Activated naive CD4-positive, alpha-beta T cell treated with Interleukin-2 at 50 U/mL for 16 hours (primary cell): ENCODE results near the gene EXOC6B.
"Not testable (repeated sequence)": the region's sequence is repeated elsewhere in the genome, so short reads cannot be mapped to it uniquely, and the experiment has no call there.

Experiments
- DNase-seq: peaks from one replicate; pipeline ENCODE4 v3.0.0-alpha.2; 2020

The EXOC6B gene

DNA sequence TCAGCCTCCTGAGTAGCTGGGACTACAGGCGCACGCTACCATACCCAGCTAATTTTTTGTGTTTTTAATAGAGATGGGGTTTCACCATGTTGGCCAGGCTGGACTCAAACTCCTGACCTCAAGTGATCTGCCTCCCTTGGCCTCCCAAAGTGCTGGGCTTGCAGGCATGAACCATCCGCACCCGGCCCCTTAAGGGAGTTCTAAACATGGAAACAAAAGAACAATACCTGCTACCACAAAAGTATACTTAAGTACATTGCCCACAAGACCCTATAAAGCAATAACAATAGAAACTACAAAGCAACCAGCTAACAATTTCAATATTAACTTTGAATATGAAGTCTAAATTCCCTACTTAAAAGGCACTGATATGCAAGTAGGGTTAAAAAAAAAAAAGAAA, 242.0 kb downstream of the EXOC6B start:
- not testable (repeated sequence) for DNase-seq

DNA sequence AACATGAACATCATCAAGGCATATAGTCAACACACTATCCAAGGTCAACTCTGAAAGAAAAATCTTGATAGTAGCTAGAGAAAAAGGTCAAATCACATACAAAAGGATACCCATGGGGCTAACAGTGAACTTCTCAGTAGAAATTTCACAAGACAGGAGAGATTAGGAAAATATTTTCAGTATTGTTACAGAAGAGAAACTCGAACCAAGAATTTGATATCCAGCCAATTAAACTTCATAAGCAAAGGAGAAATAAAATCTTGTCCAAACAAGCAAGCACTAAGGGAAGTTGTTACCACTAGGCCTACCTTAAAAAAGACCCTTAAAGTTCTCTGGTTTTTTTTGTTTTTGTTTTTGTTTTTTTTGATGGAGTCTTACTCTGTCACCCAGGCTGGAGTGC, 242.5 kb downstream of the EXOC6B start:
- no peak for DNase-seq

DNA sequence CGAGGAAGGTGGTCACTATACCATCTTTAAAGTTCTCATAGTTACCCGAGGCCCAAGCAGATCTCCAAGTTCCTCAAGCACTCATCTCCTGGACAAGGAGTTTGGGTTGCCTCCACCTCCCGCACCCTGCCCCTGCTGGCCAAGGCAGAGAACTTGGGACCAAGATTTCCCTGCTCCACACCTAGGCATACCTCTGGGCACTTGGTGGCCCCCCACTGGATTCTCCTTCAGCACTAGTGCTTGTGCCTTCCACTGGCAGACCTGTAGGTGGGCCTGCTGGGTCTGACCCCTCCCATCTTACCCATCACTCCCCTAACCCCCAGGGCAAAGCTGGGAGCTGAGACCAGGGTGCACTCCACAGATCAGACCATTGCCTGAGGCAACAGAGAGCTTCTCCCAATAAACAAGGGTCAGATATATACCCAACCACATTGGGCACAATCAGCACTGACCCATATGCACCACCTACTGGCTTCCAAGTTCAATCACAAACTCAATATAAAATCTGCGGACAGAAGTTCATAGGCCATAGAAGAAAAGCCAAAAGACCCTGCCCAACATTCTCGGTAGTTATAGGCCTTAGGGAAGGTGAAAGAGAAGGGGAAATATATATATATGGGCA, 244.2 kb downstream of the EXOC6B start:
- no peak for DNase-seq

DNA sequence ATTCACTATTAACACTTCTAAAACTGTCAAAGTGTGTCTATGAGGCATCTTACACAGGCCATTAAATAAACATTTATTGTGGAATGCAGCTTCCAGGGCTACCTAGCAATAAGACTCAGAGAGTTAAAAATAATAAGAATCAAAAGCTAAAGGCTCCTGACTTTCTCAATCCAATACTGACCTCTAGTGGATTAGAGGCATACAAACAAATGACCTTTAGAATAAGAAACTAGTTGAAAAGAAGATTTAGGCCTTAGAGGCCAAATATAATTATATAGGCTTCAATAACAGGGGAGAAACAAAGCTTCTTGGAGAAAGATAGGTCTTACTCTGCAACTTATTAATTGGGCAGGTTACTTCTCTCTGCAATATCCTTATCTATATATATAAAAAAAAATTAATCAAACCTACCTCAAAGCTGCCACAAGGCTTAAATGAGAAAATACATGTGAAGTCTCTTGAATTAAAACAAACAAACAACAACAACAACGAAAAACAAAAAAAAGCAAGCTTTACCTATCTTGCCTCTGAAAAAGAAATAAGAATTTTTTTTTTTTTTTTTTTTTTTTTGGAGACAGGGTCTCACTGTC, 246.1 kb downstream of the EXOC6B start:
- no peak for DNase-seq

DNA sequence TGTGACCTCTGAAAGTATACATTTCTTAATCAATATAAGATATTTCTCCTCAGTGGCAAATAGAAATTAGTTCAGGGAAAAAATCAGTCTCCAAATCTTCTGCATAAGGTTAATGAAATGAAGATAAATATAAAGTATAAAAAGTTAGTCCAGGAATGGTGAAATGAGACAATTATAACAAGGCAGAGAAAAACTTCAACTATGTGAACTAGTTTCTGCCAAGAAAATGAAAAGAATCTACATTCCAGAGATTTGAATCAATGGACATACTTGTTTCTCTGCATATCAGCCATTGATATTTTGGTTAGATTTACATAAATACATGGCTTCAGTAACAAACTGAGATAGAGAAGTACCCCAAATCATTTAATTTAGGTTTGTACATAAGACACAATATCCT, 249.0 kb downstream of the EXOC6B start:
- DNase-seq = no peak

DNA sequence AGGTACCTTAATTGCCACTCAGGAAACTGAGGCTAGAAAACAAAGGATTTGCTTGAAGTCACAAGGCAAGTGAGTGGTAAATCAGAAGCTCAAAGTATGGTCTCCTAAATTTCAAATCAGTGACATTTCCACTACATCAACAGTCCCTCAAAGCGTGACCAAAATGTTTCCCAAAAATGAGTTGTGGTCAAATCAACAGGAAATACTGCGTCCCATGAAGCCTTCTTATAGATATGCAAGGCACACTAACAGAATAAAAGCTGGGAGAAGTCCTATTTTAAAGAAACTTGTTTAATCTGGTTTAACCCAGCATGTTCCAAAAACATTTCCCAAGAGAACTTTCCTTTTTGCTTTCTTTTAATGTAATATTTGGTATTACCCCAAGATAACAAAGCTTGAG, 249.4 kb downstream of the EXOC6B start:
- no peak for DNase-seq

DNA sequence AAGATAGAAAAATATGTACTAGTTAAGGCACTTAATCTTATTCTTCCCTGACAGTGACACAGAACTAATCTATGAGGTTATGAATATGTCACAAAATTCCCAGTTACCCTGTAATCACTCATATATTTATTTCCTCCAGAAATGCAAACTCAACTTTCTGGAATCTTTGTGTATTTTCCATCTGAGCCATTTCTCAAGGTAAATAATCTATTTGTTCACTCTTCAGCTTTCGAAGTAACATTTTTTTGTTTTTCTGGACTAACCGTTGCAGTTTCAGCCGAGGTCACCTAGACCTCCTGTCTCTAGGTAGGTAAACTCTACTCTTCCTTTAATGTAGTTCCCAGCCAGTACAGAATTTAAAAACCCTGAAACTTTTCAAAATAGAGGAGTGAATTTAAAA, 250.9 kb downstream of the EXOC6B start:
- DNase-seq = no peak

DNA sequence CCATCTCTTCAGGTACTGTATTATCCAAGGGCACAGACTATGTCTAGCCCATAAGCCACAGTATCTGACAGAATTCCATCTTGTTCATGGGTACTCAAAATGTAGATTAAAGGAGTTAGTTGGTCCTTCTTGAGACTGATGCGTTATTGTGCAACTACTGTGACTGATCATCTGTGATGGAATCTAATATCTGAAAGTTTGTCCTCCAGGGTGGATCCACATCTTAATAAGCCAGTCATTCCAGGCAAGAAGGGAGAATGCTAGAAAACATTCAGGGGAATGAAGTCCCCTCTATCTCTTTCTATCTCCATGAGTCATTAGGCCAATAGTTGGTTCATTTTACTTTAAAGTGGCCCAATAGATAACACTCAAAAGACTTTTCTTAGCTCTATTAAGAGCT, 252.6 kb downstream of the EXOC6B start:
- DNase-seq = no peak

DNA sequence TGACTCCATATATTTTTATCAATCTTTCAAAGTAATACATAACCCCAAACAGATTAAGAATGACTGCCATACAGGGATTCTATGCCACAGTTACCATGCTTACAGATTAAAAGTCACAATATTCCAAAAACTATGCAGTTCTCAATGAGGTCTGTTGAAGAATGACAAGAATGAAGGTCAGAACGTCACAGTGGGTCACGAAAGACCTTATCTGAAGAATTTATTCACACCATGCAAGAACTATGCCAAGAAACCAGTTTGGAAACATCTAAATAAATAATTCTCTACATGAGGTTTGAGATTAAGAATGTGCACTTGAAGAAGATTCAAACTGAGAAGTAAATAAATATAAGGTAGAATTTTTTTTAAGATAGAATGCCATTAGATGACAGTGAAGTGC, 253.3 kb downstream of the EXOC6B start:
- no peak for DNase-seq

DNA sequence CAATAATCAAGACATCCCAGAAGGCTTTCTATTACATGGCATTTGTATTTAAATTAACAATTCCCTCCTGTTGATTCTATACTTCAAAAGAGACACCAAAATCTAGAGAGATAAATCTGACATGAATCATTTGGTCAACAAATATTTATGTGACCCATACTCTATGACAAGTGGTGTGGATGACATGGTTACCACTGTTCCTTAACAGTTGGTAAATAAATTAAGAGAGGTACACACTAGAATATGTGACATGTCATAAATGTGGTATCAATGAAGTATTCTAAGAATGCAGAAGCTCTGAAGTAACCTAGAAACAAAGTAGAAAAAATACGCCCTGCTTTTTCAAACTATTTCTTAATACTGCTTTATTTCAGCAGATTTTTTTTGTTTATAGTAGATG, 255.4 kb downstream of the EXOC6B start:
- no peak for DNase-seq

DNA sequence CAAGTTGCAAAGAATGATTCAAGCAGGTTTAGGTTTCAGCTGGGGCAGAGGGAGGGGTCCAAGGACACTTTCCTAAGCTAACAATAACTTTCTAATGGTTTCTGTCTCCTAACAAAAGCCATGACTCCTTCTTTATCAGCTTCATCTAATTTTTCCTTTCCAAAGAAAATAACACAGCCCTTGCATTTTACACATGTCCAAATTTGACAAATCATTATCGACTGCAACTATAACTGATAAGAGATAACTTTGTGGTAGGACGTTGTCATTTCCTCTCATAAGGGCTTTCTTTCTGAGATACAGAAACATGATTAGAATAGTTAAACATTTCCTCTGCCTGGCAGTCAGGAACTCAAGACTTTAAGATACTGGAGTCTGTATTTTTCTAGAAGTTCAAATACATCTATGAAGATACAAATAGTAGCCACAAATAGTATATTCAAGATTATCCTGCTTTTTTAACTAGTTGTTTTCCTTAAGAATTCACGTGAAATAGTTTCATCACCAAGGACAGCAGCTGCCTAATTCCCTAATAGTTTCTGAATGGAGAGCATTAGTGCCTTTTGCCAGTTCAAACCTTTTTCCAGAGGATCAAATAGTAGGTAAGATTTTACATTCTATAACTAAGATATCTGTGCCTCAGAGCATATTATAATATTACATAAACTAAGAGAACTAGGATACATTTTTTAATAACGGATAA, 263.2 kb downstream of the EXOC6B start:
- no peak for DNase-seq

DNA sequence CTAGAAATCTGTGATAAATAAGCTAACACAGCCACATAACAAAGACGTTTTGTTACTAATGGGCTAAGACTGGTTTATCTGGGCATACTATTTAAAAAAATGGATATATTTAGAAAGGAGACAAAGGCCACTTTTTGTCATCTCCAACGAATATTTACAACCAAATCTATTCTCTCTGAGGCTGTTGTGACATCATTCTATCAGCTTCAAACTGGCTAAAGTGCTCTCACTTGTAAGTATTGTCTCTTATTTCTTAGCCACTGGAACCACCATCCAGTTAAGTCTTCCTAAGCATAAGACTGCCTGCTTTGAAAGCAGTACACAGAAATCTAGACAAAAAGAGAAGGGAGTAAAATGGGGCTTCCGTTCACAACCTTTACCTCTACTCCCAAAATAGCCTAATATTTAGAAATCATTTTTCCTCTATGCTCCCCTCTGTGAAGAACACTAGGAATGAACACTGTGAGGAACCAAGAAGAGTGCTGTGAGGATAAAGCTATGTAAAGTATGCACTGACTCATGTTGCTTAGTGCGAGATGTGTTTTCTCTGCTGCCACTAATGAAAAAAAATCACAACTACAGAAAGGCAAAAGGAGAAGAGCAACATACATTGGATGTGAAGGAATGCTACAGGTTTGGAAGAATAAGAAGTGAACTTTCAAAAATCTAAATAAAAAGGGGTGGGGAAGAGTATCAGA, 264.1 kb downstream of the EXOC6B start:
- no peak for DNase-seq

DNA sequence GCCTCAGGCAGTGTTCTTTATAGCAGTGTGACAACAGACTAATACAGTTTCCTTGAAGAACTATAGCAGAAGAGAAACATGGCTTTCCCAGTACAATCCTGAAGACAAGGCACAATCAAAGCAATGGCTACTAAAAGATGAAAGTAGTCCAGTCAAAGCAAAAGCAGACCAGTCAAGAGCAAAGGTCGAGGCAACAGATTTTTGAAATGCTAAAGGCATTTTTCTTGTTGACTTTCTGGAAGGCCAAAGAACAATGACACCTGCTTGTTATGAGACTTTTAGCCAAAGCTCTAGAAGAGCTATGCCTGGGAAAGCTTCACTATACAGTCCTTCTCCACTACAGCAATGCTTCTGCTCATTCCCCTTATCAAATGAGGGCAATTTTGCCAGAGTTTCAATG, 269.9 kb downstream of the EXOC6B start:
- DNase-seq = no peak

DNA sequence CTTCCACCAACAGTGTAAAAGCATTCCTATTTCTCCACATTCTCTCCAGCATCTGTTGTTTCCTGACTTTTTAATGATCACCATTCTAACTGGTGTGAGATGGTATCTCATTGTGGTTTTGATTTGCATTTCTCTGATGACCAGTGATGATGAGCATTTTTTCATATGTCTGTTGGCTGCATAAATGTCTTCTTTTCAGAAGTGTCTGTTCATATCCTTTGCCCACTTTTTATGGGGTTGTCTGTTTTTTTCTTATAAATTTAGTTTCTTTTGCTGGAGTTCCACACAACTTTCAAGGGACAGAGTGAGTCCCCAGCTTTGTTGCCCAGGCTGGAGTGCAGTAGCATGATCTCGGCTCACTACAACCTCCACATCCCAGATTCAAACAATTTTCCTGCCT, 270.5 kb downstream of the EXOC6B start:
- not testable (repeated sequence) for DNase-seq

DNA sequence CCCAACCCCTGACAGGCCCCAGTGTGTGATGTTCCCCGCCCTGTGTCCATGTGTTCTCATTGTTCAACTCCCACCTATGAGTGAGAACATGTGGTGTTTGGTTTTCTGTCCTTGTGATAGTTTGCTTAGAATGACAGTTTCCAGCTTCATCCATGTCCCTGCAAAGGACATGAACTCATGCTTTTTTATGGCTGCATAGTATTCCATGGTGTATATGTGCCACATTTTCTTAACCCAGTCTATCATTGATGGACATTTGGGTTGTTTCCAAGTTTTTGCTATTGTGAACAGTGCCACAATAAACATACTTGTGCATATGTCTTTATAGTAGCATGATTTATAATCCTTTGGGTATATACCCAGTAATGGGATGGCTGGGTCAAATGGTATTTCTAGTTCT, 270.9 kb downstream of the EXOC6B start:
- DNase-seq = not testable (repeated sequence)

DNA sequence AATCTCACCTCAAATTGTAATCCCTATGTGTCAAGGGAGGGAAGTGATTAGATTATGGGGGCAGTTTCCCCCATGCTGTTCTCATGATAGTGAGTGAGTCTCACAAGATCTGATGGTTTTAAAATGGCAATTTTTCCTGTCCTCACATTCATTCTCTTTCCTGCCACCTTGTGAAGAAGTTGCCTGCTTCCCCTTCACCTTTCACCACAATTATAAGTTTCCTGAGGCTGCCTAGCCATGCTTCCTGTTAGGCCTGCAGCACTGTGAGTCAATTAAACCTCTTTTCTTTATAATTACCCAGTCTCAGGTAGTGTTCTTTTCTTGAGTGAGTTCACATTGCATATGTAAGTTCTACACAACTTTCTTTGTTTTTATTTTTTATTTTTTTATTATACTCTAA, 271.5 kb downstream of the EXOC6B start:
- DNase-seq = no peak

DNA sequence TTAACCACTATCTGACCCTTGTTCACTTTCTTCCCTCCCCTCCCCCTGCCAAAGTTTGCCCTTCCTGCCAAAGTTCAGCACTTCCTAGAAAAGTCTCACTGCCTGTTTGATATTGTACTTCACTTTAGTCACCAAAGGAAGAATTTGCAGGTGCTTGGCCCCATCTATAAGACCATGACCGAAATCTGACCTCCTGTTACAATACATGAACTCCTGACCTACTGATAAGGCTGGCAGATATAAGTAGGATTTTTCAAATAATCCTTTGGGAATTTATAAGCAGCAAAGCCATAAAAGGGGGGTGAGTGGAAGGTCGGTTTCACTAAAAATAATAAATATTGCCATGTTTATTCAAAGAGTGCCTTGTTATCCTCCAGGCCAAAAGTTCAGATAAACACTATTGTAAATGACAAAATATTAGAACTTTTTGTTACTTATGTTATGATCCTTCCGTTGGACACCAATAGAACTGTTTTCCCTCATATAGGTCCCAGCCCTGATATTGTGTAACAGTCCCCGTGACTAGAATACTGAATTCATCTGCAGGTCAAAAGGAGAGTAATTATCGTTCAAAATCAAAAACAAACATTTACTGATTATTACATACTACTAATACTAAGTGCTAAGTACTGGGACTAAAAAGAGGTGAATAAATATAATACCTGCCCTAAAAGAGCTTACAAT, 277.6 kb downstream of the EXOC6B start:
- no peak for DNase-seq

DNA sequence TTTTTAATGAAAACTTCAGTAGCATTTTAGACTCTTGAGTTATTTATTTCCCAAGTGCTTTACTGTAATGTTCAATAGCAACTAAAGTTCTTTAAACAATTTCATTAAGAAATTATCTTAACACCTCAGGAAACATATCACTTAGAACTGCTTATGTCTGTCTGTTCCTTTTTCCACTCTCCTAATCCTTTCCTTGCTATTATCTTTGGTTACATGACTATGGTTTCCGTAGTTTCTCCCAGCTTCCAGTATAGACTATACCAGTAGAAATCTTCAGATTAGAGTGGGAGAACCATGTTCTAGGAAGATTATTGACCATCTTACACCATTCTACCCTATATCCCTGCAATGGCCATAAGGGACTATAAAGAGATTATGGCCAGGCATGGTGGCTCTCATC, 280.0 kb downstream of the EXOC6B start:
- DNase-seq = no peak

DNA sequence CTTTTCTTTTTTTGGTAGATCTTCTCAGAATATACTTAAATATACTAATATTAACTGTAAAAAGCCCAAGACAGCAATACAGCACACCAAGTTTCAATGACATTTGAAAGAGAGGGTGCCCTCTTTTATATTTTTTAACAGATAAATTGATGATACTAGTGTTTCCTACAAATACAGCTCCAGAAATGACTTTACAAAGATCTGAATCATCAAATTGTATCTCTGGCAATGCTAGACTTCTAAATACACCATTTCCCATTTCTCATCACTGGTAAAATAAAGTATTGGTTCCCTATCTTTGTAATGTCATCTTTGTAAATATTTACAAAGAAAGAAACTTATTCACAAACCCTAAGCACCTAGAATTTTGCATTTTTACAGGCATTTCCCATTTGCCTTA, 281.3 kb downstream of the EXOC6B start:
- no peak for DNase-seq

DNA sequence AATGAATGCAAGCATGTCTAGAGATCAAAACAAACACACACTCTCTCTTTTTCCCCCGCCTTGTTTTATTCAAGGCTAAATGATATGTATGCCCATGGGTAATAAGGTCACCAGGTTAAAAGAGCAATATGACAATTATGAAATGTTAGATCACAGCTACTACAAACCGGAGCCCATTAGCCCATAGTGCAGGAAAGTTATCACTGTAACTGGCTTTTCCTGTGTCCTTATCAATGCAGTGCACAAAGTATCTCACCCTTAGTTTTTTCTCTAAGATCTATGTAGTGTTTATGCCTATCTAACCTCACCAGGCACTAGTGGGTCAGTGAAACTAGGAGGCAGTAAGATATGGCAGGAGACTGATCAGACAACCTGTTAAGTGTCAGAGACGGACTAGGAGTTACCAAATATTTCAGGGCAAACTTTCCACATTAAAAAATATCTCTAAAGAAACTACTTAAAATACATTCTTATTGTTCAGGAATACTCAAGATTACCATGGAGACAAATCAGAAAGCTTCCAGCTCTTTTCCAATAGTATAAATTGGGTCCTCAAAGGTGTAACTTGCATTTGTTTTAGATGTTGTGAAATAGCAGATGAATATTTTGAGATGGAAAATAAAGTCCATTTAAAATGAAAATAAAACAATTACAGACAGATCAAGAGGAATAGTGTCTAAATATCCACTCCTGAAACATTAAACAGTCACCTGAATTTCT, 282.2 kb downstream of the EXOC6B start:
- DNase-seq = no peak

DNA sequence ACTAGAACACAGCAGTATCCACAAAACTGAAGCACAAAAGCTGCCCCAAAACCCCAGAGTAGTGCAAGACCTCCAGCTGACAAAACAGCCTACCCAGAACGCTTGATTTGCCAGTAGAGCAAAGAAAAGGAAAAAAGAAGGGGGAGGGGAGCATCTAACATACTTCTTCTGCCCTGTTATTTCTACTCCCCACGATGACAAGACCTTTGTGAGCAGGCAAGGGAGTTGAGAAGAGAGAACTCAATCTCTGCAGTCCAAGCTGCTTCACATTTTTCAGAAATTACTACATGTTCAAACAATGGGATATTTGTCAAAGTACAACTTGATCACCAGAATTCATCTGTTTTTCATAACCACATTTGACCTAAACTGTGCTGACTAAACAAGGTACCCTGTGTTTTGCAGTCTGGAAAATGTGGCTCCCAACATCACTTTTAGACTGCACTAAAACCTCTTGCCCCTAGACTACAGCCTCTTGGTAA, 286.7 kb downstream of the EXOC6B start:
- DNase-seq = no peak

DNA sequence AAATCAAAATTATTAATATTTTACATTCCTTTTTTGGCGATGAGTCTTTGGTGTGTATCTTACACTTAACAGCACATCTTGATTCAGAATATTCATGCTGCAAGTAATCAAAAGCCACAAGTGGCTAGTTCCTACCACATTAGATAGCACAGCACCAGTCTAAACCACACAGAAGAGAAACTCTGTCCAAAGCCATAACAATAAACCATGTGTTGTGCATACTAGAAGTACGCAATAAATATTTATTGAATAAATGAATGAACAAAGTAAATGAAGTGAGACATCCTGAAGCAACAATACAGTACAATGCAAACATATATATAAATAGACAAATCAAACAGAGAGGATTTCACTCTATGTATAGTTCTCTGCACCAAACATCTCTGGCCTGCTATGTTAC, 287.3 kb downstream of the EXOC6B start:
- no peak for DNase-seq

DNA sequence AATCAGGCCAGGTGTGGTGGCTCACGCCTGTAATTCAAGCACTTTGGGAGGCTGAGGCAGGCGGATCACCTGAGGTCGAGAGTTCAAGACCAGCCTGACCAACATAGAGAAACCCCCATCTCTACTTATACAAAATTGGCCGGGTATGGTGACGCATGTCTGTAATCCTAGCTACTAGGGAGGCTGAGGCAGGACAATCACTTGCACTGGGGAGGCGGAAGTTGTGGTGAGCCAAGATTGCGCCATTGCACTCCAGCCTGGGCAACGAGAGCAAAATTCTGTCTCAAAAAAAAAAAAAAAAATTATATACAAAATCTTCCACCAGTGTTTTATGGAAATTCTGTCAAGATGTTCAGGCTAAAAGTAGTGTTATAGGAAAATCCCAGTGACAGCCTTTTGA, 290.2 kb downstream of the EXOC6B start:
- DNase-seq = not testable (repeated sequence)
